ENCODE data around the gene LRP1B.

Gene LRP1B

GRCh38 chr2:140880573-140880972 is 1250.2 kb downstream of the LRP1B start:
- TF ChIP-seq, protein P1, sequence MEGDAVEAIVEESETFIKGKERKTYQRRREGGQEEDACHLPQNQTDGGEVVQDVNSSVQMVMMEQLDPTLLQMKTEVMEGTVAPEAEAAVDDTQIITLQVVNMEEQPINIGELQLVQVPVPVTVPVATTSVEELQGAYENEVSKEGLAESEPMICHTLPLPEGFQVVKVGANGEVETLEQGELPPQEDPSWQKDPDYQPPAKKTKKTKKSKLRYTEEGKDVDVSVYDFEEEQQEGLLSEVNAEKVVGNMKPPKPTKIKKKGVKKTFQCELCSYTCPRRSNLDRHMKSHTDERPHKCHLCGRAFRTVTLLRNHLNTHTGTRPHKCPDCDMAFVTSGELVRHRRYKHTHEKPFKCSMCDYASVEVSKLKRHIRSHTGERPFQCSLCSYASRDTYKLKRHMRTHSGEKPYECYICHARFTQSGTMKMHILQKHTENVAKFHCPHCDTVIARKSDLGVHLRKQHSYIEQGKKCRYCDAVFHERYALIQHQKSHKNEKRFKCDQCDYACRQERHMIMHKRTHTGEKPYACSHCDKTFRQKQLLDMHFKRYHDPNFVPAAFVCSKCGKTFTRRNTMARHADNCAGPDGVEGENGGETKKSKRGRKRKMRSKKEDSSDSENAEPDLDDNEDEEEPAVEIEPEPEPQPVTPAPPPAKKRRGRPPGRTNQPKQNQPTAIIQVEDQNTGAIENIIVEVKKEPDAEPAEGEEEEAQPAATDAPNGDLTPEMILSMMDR (IDR thresholded peaks at IDR 0.05; ENCODE audit: low read depth, low read length), result no peak
- no peak for DNase-seq (ENCODE audit: extremely low read depth, low read depth)

- TF ChIP-seq, protein P1 (IDR thresholded peaks at IDR 0.05; ENCODE audit: low read depth, low read length), result no peak
These were observed 1254.8 kb downstream of the LRP1B start for GRCh38 chr2:140876015-140876414.

GRCh38 chr2:140873915-140874531 is 1256.8 kb downstream of the LRP1B start:
- TF ChIP-seq, protein P1 (IDR thresholded peaks at IDR 0.05; ENCODE audit: low read depth, low read length), result no peak
- DNase-seq (ENCODE audit: extremely low read depth, low read depth), result no peak

More at GRCh38 chr2:140876015-140876414, 1254.8 kb downstream of the LRP1B start:
- DNase-seq (ENCODE audit: extremely low read depth, low read depth), result no peak

DNA sequence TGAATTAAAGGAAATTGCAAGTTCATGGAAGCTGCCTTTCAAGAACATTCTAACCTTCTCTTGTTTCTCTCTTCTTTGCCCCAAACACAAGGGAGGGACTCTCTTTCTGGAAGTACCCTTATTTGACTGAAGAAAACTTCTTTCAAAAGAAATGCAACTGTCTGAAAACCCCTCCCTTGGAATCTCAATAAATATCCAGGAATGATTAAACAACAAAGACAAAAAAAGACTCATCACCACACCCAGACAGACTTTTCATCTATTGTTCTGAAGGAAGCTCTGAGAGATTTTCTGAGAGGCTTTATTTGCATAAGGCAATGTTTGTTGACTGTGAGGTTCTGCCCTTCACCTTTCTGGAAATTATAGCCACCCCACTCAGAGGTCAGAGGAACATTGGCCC is 1260.9 kb downstream of the LRP1B start:
- no peak for DNase-seq (ENCODE audit: extremely low read depth, low read depth)
- TF ChIP-seq, protein P1 (IDR thresholded peaks at IDR 0.05; ENCODE audit: low read depth, low read length), result no peak

- DNase-seq (ENCODE audit: extremely low read depth, low read depth), result no peak
- TF ChIP-seq, protein P1 (IDR thresholded peaks at IDR 0.05; ENCODE audit: low read depth, low read length), result no peak
These were observed 1261.7 kb downstream of the LRP1B start for GRCh38 chr2:140869107-140869506.

- TF ChIP-seq, protein P1 (IDR thresholded peaks at IDR 0.05; ENCODE audit: low read depth, low read length), result no peak
- no peak for DNase-seq (ENCODE audit: extremely low read depth, low read depth)
These were observed 1265.0 kb downstream of the LRP1B start for GRCh38 chr2:140865837-140866236.

DNA sequence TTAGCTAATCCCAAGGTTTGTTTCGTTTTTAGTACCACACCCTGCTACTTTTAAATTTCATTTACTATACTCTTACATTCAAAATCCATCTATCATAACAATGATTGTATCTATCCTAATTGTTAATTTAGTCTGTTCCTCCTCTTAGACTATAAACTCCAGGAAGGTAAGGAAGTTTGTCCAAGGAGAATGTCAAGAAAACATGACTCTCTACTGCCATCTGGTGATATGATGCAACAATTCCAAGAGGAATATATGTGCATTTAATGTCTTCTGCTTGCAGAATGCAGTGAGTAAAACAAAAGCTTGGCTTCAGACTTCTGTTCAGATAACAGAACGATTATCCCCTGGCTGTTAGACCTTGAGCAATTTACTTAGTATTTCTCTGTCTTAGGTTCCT is 1267.1 kb downstream of the LRP1B start:
- DNase-seq (ENCODE audit: extremely low read depth, low read depth), result no peak
- TF ChIP-seq, protein P1 (IDR thresholded peaks at IDR 0.05; ENCODE audit: low read depth, low read length), result peak; percentile 60

All from AG09319 (cell line).